ENCODE results near the gene PPP1R13B. TPM values are rescaled to one million over a fixed set of nuclear protein-coding genes. Genes with fewer than 3 reads are reported as not detected.

The PPP1R13B gene
- total and polyA plus RNA-seq, 2 donors, result 3.5 to 7.4 TPM

DNA sequence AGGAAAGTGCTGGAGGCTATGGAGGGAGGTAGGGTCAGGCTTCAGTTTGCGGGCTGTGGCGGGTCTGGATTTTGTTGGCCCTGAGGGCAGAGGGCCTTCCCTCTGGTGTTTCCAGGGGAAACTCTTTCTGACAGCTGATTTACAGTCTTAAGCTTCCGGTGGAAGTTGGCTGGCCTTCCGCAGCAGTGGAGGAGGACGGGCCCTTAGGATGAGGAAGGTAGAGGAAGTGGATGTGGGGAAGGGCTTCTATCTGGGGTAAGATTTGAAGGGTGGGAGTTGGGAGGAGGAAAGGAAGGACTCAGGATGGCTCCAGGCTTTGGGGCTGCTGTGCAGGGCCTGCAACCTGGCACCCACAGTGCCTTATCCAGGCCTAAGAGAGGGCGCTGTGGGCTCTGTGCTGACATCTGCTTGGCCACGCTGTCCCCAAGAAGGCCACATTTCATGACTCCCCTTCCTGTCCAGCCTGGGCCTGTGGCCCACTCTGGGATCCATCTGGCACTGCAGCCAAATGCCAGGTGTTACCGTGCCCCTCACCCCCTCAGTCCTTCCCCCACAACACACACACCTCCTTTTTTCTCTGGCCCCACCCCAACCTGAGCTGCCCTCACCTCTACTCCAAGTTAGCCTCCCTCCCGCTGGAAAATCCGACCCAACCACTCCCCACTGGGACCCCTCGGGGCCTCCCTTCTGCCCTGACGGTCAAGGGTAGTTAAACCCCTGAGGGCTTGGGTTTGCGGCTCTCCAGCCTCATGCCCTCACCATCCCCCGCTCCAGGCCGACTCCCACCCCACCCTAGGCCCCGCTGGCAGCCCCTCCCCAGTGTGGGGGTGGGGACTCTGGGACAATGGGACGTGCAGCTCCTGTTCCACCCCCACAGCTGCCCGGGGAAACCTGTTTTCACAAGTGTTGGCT, 7.7 kb upstream of the PPP1R13B start:
- no peak overlapping the region for H3K4me3 ChIP-seq (ENCODE audit: low read length in 2 of 2)
- peaks cover 0 to 5% of the 10 kb centered on the region in 2 donors for H3K27me3 ChIP-seq (ENCODE audit: control insufficient read depth in 2 of 2, insufficient read depth in 1 of 2, low read length in 1 of 2)
- DNase-seq (ENCODE audit: low read depth in 6 of 9, low spot score in 9 of 9), result no peak
- no peaks in the 10 kb centered on the region for H3K36me3 ChIP-seq (ENCODE audit: control insufficient read depth in 2 of 2, insufficient read depth in 2 of 2, low read length in 1 of 2)
- peaks cover 0 to 9% of the 10 kb centered on the region in 2 donors for H3K4me1 ChIP-seq (ENCODE audit: control insufficient read depth in 2 of 2, insufficient read depth in 2 of 2, low read length in 2 of 2)
- 70% methylated on average over 18 of the region's 18 CpGs for WGBS
- peak overlapping the region in 1 of 2 donors; percentile 36 for H3K27ac ChIP-seq (ENCODE audit: low read depth in 1 of 2, low read length in 1 of 2)
- H3K9me3 ChIP-seq (ENCODE audit: control insufficient read depth in 2 of 2, insufficient read depth in 1 of 2, low read length in 1 of 2), result no peaks in the 10 kb centered on the region

DNA sequence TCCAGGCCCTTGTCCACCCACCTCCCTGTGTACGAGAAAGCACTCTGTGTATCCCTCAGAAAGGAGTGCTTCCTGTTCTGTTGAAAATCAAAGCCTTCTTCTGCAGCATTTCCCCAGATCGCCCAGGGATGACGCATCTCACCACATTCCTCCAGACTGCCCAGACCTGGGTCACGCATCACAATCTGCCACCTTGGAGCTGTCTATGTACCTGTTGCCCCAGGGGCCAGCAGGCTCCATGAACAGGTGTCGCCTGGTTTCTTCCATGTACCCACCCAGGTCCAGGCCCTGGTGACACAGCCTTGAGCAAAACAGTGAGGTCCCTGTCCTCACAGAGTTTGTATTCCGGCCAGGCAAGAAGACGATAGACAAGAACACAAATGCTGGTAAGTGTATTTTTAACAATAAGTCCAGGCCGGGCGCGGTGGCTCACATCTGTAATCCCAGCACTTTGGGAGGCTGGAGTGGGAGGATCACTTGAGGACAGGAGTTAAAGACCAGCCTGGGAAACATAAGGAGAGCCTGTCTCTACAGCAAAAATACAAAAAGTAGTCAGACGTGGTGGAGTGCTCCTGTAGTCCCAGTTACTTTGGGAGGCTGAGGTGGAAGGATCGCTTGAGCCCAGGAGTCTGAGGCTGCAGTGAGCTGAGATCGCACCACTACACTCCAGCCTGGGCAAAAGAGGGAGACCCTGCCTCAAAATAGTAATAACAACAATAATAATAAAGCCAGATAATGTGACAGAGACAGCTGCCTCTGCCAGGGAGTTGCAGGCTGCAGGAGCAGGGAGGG, 6.8 kb upstream of the PPP1R13B start:
- Histone ChIP-seq H3K4me3 (ENCODE audit: low read length in 2 of 2) (no peak overlapping the region), H3K27ac (ENCODE audit: low read depth in 1 of 2, low read length in 1 of 2) (no peak overlapping the region), H3K9me3 (ENCODE audit: control insufficient read depth in 2 of 2, insufficient read depth in 1 of 2, low read length in 1 of 2) (no peaks in the 10 kb centered on the region), H3K4me1 (ENCODE audit: control insufficient read depth in 2 of 2, insufficient read depth in 2 of 2, low read length in 2 of 2) (peaks cover 0 to 9% of the 10 kb centered on the region in 2 donors), H3K27me3 (ENCODE audit: control insufficient read depth in 2 of 2, insufficient read depth in 1 of 2, low read length in 1 of 2) (peaks cover 5 to 8% of the 10 kb centered on the region in 2 donors), H3K36me3 (ENCODE audit: control insufficient read depth in 2 of 2, insufficient read depth in 2 of 2, low read length in 1 of 2) (no peaks in the 10 kb centered on the region)
- DNase-seq (ENCODE audit: low read depth in 6 of 9, low spot score in 9 of 9), result no peak
- 94% methylated on average over 13 of the region's 13 CpGs for WGBS

DNA sequence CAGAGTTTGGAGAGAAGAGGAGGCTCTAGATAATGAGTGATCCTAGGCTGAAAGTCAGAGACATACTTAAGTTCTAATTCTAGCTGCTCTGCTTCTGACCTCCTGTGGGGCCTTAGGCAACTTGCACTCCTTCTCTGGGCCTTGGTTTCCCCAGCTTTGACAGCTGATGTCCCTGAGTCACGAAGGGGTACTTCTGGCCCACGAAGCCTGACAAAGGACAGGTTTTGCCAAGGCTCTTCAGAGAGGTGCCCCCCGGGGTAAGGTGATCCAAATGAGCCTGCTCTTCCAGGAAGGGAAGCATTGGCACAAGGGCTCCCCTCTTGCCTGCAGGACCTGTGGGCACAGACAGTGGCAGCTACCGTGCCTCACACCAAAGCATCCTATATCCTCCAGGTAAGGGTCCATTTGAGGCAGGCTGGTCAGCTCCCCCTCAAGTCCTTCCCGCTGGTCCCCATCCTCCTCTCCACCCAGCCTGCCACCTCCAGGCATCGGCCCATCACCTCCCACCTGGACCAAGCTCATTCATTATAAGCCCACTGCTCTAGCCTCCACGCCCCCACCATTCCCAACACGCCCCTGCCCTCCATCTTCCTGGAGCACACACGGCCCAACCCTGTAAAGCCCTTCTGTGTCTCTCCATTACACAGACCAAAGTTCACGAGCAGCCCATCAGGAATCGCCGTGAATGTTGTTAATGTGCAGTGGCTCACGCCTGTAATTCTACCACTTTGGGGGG, 1.9 kb upstream of the PPP1R13B start:
- H3K9me3 ChIP-seq (ENCODE audit: control insufficient read depth in 2 of 2, insufficient read depth in 1 of 2, low read length in 1 of 2), result no peaks in the 10 kb centered on the region
- H3K27ac ChIP-seq (ENCODE audit: low read depth in 1 of 2, low read length in 1 of 2), result no peak overlapping the region
- H3K27me3 ChIP-seq (ENCODE audit: control insufficient read depth in 2 of 2, insufficient read depth in 1 of 2, low read length in 1 of 2), result peaks cover 44% of the 10 kb centered on the region in 2 donors
- WGBS, result 97% methylated on average over 13 of the region's 13 CpGs
- no peak for DNase-seq (ENCODE audit: low read depth in 6 of 9, low spot score in 9 of 9)
- H3K36me3 ChIP-seq (ENCODE audit: control insufficient read depth in 2 of 2, insufficient read depth in 2 of 2, low read length in 1 of 2), result no peaks in the 10 kb centered on the region
- H3K4me3 ChIP-seq (ENCODE audit: low read length in 2 of 2), result no peak overlapping the region
- H3K4me1 ChIP-seq (ENCODE audit: control insufficient read depth in 2 of 2, insufficient read depth in 2 of 2, low read length in 2 of 2), result peaks cover 8 to 15% of the 10 kb centered on the region in 2 donors

DNA sequence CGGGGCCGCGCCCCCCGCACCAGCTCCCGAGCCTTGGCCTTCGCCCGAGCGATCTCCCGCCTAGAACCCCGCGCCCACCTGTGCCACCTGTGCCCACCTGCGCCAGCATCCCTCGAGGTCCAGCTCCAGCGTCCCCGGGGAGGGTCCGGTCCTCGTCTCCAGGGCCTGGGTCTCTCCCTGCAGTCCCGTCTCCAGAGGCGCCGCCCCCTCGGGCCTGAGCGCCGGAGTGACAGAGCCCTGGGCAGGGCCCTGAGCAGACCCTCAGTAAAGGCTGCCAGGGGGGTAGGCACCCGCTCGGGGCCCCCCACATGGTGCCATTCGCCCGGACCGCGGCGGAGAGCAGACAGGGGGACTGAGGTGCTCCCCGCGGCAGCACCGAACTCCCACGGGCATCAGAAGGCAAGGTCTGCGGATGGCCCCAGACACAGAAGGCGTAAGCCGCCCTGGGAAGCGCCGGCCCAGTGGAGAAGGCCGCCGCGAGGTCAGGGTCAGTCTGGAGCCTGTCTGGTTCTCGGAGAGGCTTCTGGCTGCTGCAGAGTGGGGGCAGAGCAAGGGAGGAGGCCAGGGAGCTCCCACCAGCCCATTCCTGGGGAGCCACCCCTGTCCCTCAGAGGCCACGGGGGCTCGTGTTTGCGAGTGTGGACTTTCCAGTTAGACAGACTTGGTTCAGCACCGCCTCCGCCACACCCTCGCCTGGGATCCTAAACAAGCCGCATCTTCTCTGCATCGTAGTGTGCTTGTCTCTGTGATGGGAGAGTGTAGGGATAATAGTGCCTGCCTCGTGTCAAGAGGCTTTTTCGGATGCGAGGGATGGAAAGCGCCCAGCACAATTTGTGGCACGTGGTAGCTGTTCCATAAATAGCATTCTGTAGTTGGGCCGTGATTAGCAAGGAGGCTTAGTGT, 1.1 kb upstream of the PPP1R13B start:
- 45% methylated on average over 57 of the region's 57 CpGs for WGBS
- H3K36me3 ChIP-seq (ENCODE audit: control insufficient read depth in 2 of 2, insufficient read depth in 2 of 2, low read length in 1 of 2), result no peaks in the 10 kb centered on the region
- H3K4me1 ChIP-seq (ENCODE audit: control insufficient read depth in 2 of 2, insufficient read depth in 2 of 2, low read length in 2 of 2), result peaks cover 8 to 15% of the 10 kb centered on the region in 2 donors
- no peak for DNase-seq (ENCODE audit: low read depth in 6 of 9, low spot score in 9 of 9)
- peaks cover 45 to 50% of the 10 kb centered on the region in 2 donors for H3K27me3 ChIP-seq (ENCODE audit: control insufficient read depth in 2 of 2, insufficient read depth in 1 of 2, low read length in 1 of 2)
- peak overlapping the region in 1 of 2 donors; percentile 2 for H3K27ac ChIP-seq (ENCODE audit: low read depth in 1 of 2, low read length in 1 of 2)
- no peaks in the 10 kb centered on the region for H3K9me3 ChIP-seq (ENCODE audit: control insufficient read depth in 2 of 2, insufficient read depth in 1 of 2, low read length in 1 of 2)
- H3K4me3 ChIP-seq (ENCODE audit: low read length in 2 of 2), result peak overlapping the region in 1 of 2 donors; percentile 82

DNA sequence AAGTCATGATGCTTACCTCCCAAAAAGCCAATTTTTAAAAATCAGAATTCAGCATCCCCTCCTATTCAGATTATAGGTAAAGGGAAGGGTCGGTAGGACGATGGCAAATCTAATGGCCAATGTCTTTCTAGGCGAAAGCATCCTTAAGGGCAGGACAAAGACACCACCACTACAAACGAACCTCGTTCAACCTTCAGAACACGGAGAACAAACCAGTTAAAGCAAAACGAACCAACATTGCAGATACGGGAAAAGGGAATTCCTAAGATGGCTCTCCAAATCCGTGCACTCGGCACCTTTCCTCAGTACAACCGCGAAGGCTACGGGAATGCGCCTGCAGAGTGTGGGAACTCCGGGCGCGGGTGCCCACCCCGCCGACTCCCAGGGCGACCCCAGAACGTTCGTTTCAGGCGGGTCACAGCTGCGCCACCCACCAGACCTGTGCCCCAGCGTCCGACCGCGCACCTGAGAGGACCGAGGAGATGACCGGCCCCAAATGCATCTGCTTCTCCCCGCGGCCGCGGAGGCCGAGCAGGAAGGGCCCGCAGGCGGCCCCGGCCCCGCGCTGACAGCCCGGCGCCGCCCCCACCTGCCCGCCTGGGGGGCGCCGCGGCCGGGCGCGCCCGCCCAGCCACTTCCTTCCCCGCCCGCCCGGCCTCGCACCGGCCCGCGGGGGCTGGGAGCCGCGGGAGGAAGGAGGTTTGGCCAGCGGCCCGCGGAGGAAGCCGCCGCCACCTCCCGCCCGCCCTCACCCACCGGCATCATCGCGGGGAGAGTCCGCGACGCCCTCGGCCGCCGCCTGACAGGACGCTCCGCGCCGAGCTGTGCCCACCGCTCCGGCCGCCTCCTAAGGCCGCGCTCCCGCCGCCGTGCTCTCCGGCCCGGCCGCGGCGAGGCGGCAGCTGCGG, 578 bp downstream of the PPP1R13B start:
- WGBS, result under 1% methylated on average over 95 of the region's 95 CpGs
- peak overlapping the region; percentile 40 to 82 for H3K4me3 ChIP-seq (ENCODE audit: low read length in 2 of 2)
- peaks cover 45 to 50% of the 10 kb centered on the region in 2 donors for H3K27me3 ChIP-seq (ENCODE audit: control insufficient read depth in 2 of 2, insufficient read depth in 1 of 2, low read length in 1 of 2)
- no peaks in the 10 kb centered on the region for H3K36me3 ChIP-seq (ENCODE audit: control insufficient read depth in 2 of 2, insufficient read depth in 2 of 2, low read length in 1 of 2)
- peaks cover 8 to 15% of the 10 kb centered on the region in 2 donors for H3K4me1 ChIP-seq (ENCODE audit: control insufficient read depth in 2 of 2, insufficient read depth in 2 of 2, low read length in 2 of 2)
- H3K9me3 ChIP-seq (ENCODE audit: control insufficient read depth in 2 of 2, insufficient read depth in 1 of 2, low read length in 1 of 2), result no peaks in the 10 kb centered on the region
- peak in 2 of 9 donors; percentile 12 to 31 for DNase-seq (ENCODE audit: low read depth in 6 of 9, low spot score in 9 of 9)
- H3K27ac ChIP-seq (ENCODE audit: low read depth in 1 of 2, low read length in 1 of 2), result peak overlapping the region in 1 of 2 donors; percentile 18

DNA sequence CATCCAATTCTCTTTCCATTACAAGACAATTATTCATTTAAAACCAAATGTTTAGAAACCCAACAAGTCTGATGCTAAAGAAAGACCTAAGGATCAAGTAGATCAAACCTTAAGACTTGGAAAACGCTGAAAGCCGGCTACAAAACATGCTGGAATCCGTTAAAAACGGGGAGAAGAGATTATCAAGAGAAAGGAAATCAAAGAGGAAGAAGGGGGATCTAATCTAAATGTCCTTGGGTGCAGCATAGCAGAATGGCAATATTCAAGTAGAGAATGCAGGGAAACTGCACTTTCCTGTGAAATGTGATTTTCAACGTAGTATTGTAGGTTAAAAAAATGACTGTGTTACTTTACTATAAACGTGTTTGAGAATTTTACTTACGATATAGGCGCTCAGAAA, 1.3 kb downstream of the PPP1R13B start:
- H3K9me3 ChIP-seq (ENCODE audit: control insufficient read depth in 2 of 2, insufficient read depth in 1 of 2, low read length in 1 of 2), result no peaks in the 10 kb centered on the region
- H3K4me1 ChIP-seq (ENCODE audit: control insufficient read depth in 2 of 2, insufficient read depth in 2 of 2, low read length in 2 of 2), result peaks cover 8 to 15% of the 10 kb centered on the region in 2 donors
- H3K27me3 ChIP-seq (ENCODE audit: control insufficient read depth in 2 of 2, insufficient read depth in 1 of 2, low read length in 1 of 2), result peaks cover 45 to 50% of the 10 kb centered on the region in 2 donors
- no peaks in the 10 kb centered on the region for H3K36me3 ChIP-seq (ENCODE audit: control insufficient read depth in 2 of 2, insufficient read depth in 2 of 2, low read length in 1 of 2)
- H3K4me3 ChIP-seq (ENCODE audit: low read length in 2 of 2), result peak overlapping the region; percentile 40 to 82
- WGBS, result 44% methylated on average over 8 of the region's 8 CpGs
- DNase-seq (ENCODE audit: low read depth in 6 of 9, low spot score in 9 of 9), result no peak
- H3K27ac ChIP-seq (ENCODE audit: low read depth in 1 of 2, low read length in 1 of 2), result no peak overlapping the region

DNA sequence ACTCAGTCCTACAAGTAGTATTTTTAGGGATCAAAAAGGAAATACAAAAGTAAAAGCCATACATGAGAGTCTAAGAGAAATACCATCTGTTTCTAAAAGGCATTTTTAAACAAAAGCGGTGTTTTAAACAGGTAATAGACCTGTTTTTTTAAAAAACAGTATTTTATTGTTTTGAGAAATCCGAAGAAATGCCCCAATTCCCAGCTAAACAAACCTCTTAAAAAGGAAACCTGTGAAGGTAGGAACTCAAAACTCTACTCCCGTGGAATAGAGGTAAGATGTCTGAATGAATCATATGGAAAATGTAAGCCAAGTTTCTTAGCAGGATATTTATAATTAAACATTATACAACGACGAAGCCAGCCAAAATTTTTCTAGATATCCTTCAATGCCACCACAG, 2.0 kb downstream of the PPP1R13B start:
- WGBS, result 95% methylated on average over 5 of the region's 5 CpGs
- Histone ChIP-seq H3K9me3 (ENCODE audit: control insufficient read depth in 2 of 2, insufficient read depth in 1 of 2, low read length in 1 of 2) (no peaks in the 10 kb centered on the region), H3K27me3 (ENCODE audit: control insufficient read depth in 2 of 2, insufficient read depth in 1 of 2, low read length in 1 of 2) (peaks cover 45 to 48% of the 10 kb centered on the region in 2 donors), H3K4me1 (ENCODE audit: control insufficient read depth in 2 of 2, insufficient read depth in 2 of 2, low read length in 2 of 2) (peaks cover 8 to 15% of the 10 kb centered on the region in 2 donors), H3K4me3 (ENCODE audit: low read length in 2 of 2) (no peak overlapping the region), H3K36me3 (ENCODE audit: control insufficient read depth in 2 of 2, insufficient read depth in 2 of 2, low read length in 1 of 2) (no peaks in the 10 kb centered on the region), H3K27ac (ENCODE audit: low read depth in 1 of 2, low read length in 1 of 2) (no peak overlapping the region)
- DNase-seq (ENCODE audit: low read depth in 6 of 9, low spot score in 9 of 9), result no peak

All from thymus (tissue), 11 donors.